AML-193 (cell line): ENCODE measurements around the gene TRUB1.

Experiments
- DNase-seq, 2 experiments: peaks; one replicate each; lab custom pipeline; 2025; lab: John Stamatoyannopoulos, UW

Gene TRUB1

GRCh38 chr10:114975091-114975490 is 37.1 kb downstream of the TRUB1 start:
- no peak for DNase-seq

- no peak for DNase-seq
Measured at GRCh38 chr10:114982989-114983388, 45.0 kb downstream of the TRUB1 start.

GRCh38 chr10:114987995-114988394 is 50.0 kb downstream of the TRUB1 start:
- DNase-seq: no peak

DNA sequence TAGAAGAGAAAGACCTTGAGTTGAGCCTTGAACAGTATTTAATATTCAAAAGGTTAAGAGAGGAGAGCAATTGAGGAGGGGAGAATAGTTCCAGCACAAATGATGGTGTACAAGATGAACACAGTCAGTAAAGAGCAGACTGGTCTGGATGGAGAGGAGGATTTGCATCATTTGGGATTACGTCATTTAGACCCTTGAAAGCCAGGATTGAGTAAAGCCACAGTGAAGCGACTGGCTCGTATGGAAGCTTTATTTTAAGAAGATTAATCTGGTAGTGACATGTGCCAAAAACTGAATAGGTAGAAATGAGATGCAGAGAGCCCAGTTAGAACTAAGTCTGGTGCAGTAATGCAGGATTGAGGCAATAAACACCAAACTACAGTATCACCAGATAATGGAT is 52.6 kb downstream of the TRUB1 start:
- DNase-seq: no peak

GRCh38 chr10:114990991-114991390 is 53.0 kb downstream of the TRUB1 start:
- no peak for DNase-seq

DNA sequence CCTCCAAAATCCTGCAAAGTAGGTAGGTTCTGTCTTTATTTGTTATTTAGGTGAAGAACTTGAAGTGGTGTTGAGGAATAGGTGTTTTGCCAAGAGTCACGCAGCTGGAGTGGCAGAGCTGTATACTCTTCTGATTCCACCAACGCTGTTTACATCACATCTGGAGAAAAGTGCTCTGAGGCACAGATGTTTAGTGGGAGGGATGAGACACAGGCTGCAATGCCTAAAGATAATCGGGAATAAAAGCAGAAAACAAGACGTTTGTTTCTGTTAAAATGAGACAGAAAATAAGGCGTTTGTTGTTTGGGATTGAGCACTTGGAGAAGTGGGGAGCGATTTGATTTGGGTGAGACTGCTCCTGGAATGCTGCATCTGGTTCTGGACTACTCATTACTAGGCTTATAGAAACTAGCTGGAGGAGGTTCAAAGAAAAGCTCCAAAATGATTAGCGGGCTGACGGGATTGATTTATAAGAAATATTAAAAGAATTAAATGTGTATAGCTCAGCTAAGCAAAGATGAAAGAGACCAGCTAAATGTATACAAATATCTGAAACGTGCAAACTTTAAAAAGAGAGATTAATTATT is 54.3 kb downstream of the TRUB1 start:
- DNase-seq: no peak

GRCh38 chr10:114995468-114996247 is 57.7 kb downstream of the TRUB1 start:
- DNase-seq: no peak

DNA sequence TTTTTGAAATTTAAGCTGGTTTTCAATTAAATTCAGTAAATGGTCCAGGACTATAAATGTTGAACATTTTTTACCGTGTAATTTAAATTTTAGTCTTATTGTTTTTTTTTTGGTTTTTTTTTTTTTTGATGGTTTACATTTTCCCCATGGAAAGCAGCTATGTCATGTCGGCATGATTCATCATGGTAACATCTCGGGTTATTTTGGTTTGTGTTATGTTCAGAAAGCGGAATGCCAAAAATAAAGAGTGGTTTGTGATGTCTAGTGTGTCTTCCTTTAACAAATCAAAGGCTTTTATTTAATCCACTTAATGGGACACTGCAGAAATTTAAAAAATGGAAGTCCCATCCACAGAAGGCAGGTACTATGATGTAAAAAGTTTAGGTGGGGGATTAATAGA is 58.5 kb downstream of the TRUB1 start:
- DNase-seq: no peak

GRCh38 chr10:114998993-114999392 is 61.0 kb downstream of the TRUB1 start:
- DNase-seq: no peak

DNA sequence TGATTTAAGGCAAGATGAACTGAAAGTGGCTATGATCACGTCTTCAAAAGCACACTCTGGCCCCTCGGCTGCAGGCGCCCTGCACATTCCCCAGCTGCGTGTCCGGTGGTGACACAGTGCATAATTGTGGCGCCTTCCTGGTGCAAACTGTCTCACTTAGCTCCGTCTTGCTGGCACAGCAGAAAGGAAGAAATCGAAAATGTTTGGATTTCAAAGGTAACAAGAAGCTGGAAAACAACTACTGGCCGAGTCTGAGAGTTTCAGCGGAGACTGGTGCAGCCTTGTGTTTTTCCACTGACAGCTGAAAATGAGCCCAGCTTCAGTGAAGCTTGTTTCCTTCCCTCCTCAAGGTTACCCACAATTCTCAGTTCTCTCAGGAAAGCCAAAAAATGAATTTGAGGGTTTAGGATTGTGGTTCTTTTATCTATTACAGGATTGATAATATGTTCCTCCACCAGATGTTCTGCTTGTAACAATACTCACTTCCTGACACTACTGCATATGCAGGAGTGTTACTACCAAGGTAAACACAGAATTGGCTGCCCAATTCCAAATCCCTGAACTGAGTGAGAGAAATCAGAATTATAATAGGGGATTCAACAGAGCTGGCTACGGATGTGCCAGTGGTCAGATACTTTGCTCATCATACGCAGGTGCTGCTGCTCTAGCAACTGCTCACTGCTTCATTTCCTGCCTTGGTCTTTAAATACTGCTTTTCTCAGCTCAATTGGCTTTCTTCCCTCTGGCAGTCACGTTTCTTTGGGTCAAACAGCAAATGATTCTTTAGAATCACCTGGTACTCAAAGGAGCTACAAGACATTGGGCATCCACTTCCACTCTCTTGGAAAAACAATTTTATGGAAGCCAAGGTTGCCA is 63.7 kb downstream of the TRUB1 start:
- DNase-seq: no peak

GRCh38 chr10:115003396-115003795 is 65.4 kb downstream of the TRUB1 start:
- DNase-seq: no peak

GRCh38 chr10:115004236-115004862 is 66.4 kb downstream of the TRUB1 start:
- no peak for DNase-seq

- no peak for DNase-seq
Measured at GRCh38 chr10:115005771-115006170, 67.8 kb downstream of the TRUB1 start.

- no peak for DNase-seq
Measured at GRCh38 chr10:115018185-115018931, 80.4 kb downstream of the TRUB1 start.

- no peak for DNase-seq
Measured at GRCh38 chr10:115020449-115020848, 82.5 kb downstream of the TRUB1 start.

DNA sequence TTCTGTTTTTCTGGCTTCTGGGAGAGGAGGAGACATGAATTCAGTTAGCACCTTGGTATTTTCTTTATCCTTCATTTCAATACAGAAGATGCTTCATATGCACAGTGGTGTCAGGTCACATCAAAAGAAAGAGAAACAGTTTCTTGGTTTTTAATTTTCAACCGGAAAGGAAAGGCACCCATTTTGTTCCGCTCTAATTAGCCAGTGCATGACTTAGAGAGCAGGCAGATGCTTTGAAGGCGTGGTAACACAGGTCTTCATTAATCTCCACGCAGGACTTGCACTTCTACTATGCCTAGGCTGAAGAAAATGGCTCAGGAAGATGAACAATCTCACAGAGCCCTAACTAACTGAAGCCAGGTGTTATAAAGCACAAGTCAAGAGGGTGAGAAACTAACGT is 84.7 kb downstream of the TRUB1 start:
- no peak for DNase-seq

GRCh38 chr10:115023715-115024114 is 85.7 kb downstream of the TRUB1 start:
- DNase-seq: no peak

- no peak for DNase-seq
Measured at GRCh38 chr10:115024371-115024770, 86.4 kb downstream of the TRUB1 start.

GRCh38 chr10:115026056-115026745 is 88.2 kb downstream of the TRUB1 start:
- DNase-seq: no peak

- no peak for DNase-seq
Measured at GRCh38 chr10:115026746-115027140, 88.7 kb downstream of the TRUB1 start.
